HG03039 (cell line): Measurements from ENCODE around the gene TRAPPC10.
"Not testable (repeated sequence)": the region's sequence is repeated elsewhere in the genome, so short reads cannot be mapped to it uniquely, and the experiment has no call there.

Source experiments
- ATAC-seq: cut with Tn5 transposase; IDR thresholded peaks from one replicate; pipeline ENCODE4 v1.9.1; 2021; ENCODE audit warnings: mild to moderate bottlenecking, moderate library complexity; ENCODE audit not compliant: unreplicated experiment

Gene TRAPPC10

GRCh38 chr21:44086636-44087425, 74.7 kb downstream of the TRAPPC10 start:
- no peak for ATAC-seq

DNA sequence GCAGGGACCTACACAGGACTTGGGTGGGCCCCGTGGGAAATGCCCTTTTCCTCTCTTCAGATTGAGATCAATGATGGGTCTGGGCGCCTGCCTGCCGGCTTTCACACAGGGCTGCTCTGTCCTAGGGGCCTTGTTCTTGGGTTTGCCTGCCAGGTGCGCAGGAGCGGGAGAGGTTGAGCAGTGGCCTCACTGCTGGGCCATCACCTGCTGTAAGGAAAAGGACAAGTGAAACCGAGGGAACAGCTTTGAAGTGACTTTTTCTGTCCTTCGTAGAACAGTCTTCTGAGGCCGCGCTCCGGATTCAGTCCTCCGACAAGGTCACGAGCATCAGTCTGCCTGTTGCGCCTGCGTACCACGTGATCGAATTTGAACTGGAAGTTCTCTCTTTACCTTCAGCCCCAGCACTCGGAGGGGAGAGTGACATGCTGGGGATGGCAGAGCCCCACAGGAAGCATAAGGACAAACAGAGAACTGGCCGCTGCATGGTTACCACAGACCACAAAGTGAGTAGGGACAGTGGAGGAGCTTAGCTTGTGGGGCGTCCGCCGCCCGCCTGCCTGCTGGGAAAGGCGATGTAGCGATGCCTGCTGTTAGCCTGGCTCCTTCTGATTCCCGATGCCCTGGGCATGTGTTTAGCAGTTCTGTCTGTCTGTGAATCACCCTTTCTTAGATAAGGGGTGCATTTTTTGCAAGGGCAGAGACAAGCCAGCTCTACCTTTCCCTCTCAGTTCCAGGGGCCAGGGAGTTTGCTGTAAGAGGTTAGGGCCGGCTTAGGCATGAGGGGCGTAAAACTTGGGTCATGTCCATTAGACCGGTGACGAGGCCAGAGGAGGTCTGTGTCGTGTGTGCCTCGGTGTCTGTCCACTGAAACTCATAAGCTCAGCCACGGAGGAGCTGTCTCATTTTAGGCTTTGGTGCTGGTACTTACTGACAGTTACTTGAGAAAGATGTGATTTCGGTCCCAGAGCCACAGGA, 75.6 kb downstream of the TRAPPC10 start:
- ATAC-seq: no peak

GRCh38 chr21:44088401-44088780, 76.3 kb downstream of the TRAPPC10 start:
- no peak for ATAC-seq

DNA sequence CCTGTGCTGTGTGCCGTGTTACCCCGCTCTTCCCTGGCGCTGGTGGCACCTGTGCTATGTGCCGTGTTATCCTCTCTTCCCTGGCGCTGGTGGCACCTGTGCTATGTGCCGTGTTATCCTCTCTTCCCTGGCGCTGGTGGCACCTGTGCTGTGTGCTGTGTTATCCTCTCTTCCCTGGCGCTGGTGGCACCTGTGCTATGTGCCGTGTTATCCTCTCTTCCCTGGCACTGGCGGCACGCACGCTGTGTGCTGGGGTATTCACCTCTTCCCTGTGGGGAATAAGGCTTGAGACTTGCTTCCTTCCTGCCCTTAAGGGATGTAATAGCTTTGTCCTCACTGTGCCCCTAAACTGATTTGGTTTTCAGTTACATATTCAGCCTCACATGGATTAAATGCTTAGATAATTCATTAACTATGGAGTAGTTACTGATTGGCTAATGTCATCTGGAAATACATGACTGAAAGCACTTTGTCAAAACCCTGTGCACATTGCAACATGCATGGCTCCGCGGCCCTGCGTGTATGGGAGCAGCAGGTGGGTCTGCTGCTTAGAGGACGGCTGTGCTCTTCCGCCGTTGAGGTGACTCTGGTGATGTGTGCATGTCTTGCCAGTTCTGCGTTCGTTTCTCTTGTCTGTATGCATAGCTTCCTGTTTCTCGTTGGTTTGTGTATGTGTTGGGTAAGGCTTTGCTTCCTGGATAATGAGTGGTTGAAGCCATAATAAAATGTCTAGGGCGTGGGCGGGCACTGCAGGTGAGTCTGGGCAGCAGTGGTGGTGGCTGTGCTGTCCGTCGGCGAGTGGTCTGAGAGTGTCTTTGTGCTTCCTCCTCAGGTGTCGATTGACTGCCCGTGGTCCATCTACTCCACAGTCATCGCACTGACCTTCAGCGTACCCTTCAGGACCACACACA, 77.1 kb downstream of the TRAPPC10 start:
- no peak for ATAC-seq

DNA sequence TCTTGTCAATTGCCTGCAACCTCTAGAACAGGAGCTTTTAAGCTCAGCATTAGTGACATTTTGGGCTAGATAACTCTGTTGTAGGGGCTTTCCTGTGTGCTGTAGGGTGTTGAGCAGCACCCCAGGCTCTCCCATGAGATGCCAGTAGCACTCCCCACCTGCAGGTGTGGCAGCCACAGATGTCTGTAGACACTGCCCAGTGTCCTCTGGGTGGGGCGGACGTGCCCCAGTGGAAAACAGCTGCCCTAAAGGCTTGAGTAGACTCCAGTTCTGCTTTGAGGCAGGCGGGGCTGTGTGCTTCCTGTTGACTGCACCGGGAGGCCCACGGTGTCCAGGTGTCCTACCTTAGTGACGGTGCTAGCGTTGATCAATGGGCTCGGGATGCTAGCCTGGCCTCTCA, 78.2 kb downstream of the TRAPPC10 start:
- ATAC-seq: no peak

DNA sequence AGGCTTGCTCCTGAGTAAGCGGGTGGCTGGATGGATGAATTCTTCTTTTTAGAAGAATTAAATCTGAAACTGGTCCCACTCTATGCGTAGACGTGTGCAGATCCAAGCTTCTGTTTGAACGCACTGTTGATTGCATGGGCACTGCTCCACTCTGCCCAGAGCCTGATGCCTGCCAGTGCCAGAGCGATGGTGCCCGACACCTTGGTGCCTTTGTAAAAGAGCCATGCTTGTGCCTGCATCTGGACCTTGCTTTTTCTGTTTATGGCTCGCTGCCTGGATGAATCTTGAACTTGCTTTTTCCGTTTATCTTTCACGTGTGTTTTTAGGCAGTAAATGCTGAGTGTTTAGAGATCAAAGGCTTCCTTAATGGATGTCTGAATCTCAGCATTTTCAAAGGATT, 80.1 kb downstream of the TRAPPC10 start:
- no peak for ATAC-seq

- ATAC-seq: no peak
Observed at GRCh38 chr21:44093761-44094160, 81.7 kb downstream of the TRAPPC10 start.

DNA sequence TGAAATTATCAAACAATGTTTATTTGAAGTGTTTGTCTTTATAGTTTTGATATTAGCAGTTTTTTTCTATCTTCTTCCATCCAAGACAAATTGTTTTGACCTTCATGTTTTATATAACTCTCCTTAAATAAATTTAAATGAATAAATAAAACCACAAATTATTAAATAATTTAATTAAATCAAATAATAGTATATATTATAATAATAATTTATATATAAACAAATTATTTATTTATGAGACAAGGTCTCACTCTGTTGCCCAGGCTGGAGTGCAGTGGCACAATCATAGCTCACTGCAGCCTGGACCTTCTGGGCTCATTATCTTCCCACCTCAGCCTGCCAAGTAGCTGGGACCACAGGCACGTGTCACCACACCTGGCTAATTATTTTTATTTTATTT, 82.7 kb downstream of the TRAPPC10 start:
- no peak for ATAC-seq

DNA sequence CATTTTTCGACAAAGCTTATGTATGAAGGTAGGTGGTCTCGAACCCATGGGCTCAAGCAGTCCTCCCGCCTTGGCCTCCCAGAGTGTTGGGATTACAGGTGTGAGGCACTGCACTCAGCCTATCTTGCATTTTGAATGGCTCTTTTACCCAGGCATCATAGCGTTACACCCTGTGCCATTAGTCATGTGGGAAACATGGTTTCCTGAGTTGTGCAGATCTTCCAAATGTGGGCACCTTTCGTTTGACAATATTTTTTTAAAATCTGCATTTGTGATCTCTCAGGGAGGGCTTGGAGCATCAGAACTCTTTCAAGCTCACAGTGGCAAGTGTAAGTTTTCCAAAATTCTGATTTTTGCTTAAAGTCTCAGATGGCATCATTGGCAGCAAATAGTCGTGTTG, 86.4 kb downstream of the TRAPPC10 start:
- not testable (repeated sequence) for ATAC-seq

DNA sequence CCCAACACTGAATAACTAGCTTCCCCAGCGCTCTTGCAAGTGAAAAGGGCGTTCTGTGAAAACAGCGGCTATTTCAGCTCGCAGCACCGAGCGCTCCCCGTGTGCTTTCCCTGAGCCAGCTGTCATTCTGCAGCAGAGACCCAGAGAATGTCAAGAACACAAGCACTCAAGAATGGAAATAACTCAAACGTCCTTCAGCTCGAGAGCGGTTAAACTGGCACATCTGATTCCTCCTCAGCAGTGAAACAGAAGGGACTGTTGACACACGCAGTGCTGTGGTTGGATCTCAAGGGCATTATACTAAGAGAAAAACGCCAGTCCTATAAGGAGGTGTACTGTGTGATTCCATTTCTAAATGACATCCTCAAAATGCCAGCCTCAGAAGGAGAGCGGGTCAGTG, 86.9 kb downstream of the TRAPPC10 start:
- ATAC-seq: not testable (repeated sequence)

DNA sequence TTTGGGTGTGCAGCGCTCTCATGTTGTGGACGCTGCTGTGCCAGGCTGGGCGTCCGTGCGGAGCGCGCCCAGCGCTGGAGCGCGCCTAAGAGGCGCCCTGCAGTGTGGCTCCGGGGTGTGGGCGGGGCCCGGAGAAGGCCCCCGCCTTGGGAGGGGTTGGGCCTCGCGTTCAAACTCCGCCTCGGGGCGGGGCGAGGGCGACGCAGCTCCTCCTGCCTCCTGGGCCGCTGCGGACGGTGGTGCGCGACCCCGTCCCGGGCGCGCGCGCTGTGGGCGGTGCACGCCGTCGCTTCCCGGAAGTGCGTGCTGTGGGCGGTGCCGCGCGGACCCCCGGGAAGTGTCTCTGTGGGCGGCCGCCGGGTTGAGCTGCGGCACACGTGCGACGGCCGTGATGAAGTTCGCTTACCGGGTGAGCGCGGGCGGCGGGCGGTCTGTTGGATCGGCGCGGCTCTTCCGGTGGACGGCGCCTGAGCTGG, 95.0 kb downstream of the TRAPPC10 start, which contains the start of gene PWP2:
TSS of gene PWP2 (plus strand) at position 374 of the 476 bp plus-strand sequence. CDS start at position 392, 18 bp downstream.
- ATAC-seq: peak; percentile 83

DNA sequence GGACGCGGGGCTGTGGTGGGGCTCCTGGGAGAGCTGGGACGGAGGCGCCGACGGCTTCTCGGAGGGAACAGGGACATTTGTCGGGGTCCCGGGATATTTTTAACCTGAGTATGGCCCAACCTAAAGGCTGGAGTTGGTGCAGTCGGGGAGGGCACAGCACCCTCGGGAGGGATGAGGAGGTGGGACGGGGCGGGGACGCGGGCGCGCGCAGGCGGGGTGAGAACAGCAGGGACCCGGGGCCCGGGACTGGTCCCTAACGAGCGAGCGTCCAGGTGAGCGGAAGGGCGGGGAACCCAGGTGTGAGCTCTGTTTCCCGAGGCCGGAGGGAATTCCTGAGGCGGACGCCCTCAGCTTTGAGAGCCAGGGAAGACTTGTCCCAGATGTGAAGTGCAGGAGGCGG, 95.5 kb downstream of the TRAPPC10 start:
- peak; percentile 21 for ATAC-seq

GRCh38 chr21:44113702-44114371, 101.7 kb downstream of the TRAPPC10 start:
- not testable (repeated sequence) for ATAC-seq

GRCh38 chr21:44122131-44122530, 110.0 kb downstream of the TRAPPC10 start:
- not testable (repeated sequence) for ATAC-seq

- not testable (repeated sequence) for ATAC-seq
Observed at GRCh38 chr21:44127827-44128226, 115.7 kb downstream of the TRAPPC10 start.

DNA sequence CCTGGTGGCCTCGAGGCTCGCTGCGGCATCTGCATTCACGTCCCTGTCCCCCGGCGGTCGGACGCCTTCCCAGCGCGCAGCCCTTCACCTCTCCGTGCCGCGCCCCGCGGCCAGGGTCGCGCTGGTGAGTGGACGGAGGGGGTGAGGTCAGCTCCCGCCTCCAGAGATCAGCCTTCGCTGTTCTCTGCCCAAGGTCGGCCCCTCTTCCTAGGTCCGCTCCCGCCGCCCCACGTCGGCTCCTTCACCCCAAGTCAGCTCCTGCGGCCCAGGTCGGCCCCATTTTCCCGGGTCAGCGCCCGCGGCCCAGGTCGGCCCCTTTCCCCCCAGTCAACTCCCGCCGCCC, 121.6 kb downstream of the TRAPPC10 start:
- ATAC-seq: not testable (repeated sequence)

- not testable (repeated sequence) for ATAC-seq
Observed at GRCh38 chr21:44134732-44135131, 122.6 kb downstream of the TRAPPC10 start.

GRCh38 chr21:44138039-44138438, 125.9 kb downstream of the TRAPPC10 start:
- ATAC-seq: not testable (repeated sequence)

- not testable (repeated sequence) for ATAC-seq
Observed at GRCh38 chr21:44139787-44140551, 127.9 kb downstream of the TRAPPC10 start.
